Measurements from ENCODE around the gene AIMP1. TPM values are rescaled to one million over a fixed set of nuclear protein-coding genes. Genes with fewer than 3 reads are reported as not detected.
A peak's percentile ranks its signal among the peaks of the same experiment; 100 is the strongest.
"Not testable (repeated sequence)": the region's sequence is repeated elsewhere in the genome, so short reads cannot be mapped to it uniquely, and the experiment has no call there.

The AIMP1 gene
- total RNA-seq, 1 donor from 2014 or later, result 36.3 TPM

DNA sequence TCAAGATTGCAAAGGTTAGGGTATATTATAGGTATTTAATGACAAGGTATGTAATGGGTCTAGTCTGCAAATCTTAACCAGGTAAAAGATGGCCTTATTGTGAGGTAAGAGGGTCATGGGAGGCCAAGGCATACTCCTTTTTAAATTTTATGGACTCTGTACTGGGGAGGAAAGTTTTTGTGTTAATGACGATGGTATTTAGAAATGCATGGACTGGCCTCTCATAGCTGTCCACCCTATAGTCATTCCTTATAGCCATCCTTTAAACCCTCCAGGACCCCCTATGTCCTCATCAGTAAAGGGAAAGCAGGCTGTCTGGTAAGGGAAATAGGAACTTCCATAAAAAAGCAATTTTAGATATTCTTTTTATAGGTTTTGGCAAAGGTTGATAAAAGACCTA is 1.5 kb downstream of the AIMP1 start:
- TF ChIP-seq, protein P1, sequence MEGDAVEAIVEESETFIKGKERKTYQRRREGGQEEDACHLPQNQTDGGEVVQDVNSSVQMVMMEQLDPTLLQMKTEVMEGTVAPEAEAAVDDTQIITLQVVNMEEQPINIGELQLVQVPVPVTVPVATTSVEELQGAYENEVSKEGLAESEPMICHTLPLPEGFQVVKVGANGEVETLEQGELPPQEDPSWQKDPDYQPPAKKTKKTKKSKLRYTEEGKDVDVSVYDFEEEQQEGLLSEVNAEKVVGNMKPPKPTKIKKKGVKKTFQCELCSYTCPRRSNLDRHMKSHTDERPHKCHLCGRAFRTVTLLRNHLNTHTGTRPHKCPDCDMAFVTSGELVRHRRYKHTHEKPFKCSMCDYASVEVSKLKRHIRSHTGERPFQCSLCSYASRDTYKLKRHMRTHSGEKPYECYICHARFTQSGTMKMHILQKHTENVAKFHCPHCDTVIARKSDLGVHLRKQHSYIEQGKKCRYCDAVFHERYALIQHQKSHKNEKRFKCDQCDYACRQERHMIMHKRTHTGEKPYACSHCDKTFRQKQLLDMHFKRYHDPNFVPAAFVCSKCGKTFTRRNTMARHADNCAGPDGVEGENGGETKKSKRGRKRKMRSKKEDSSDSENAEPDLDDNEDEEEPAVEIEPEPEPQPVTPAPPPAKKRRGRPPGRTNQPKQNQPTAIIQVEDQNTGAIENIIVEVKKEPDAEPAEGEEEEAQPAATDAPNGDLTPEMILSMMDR (IDR thresholded peaks at IDR 0.05; ENCODE audit: unreplicated experiment), result no peak
- Mint-ChIP-seq H3K9me3 (ENCODE audit: low read depth) (no peaks in the 10 kb centered on the region), H3K4me1 (ENCODE audit: low read depth) (peaks cover 18% of the 10 kb centered on the region), H3K4me3 (ENCODE audit: low read depth) (no peak overlapping the region), H3K27me3 (no peaks in the 10 kb centered on the region), H3K36me3 (ENCODE audit: insufficient read depth) (peaks cover 16% of the 10 kb centered on the region), H3K27ac (no peak overlapping the region)
- DNase-seq (ENCODE audit: low spot score, unreplicated experiment), result no peak

GRCh38 chr4:106318511-106318910 is 2.2 kb downstream of the AIMP1 start:
- H3K36me3 Mint-ChIP-seq (ENCODE audit: insufficient read depth), result peaks cover 16% of the 10 kb centered on the region
- no peak overlapping the region for H3K4me3 Mint-ChIP-seq (ENCODE audit: low read depth)
- H3K27ac Mint-ChIP-seq, result no peak overlapping the region

GRCh38 chr4:106320235-106320634 is 3.9 kb downstream of the AIMP1 start:
- Mint-ChIP-seq H3K27me3 (no peaks in the 10 kb centered on the region), H3K4me1 (ENCODE audit: low read depth) (peaks cover 7% of the 10 kb centered on the region), H3K36me3 (ENCODE audit: insufficient read depth) (peaks cover 16% of the 10 kb centered on the region), H3K27ac (peak overlapping the region; percentile 49), H3K9me3 (ENCODE audit: low read depth) (no peaks in the 10 kb centered on the region), H3K4me3 (ENCODE audit: low read depth) (no peak overlapping the region)
- DNase-seq (ENCODE audit: low spot score, unreplicated experiment), result no peak
- TF ChIP-seq, protein P1 (IDR thresholded peaks at IDR 0.05; ENCODE audit: unreplicated experiment), result no peak

More at GRCh38 chr4:106318511-106318910, 2.2 kb downstream of the AIMP1 start:
- no peak for DNase-seq (ENCODE audit: low spot score, unreplicated experiment)
- TF ChIP-seq, protein P1 (IDR thresholded peaks at IDR 0.05; ENCODE audit: unreplicated experiment), result no peak
- Mint-ChIP-seq H3K27me3 (no peaks in the 10 kb centered on the region), H3K4me1 (ENCODE audit: low read depth) (peaks cover 17% of the 10 kb centered on the region), H3K9me3 (ENCODE audit: low read depth) (no peaks in the 10 kb centered on the region)

DNA sequence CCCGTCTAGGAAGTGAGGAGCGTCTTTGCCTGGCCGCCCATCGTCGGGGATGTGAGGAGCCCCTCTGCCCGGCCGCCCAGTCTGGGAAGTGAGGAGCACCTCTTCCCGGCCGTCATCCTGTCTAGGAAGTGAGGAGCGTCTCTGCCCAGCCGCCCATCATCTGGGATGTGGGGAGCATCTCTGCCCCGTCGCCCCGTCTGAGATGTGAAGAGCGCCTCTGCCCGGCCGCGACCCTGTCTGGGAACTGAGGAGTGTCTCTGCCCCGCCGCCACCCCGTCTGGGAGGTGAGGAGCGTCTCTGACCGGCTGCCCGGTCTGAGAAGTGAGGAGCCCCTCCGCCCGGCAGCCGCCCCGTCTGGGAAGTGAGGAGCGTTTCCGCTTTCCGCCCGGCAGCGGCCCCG is 4.8 kb downstream of the AIMP1 start:
- not testable (repeated sequence) for H3K27ac Mint-ChIP-seq; H3K4me1 Mint-ChIP-seq (ENCODE audit: low read depth); H3K9me3 Mint-ChIP-seq (ENCODE audit: low read depth); H3K4me3 Mint-ChIP-seq (ENCODE audit: low read depth); H3K27me3 Mint-ChIP-seq; DNase-seq (ENCODE audit: low spot score, unreplicated experiment)
- peaks cover 16% of the 10 kb centered on the region for H3K36me3 Mint-ChIP-seq (ENCODE audit: insufficient read depth)

GRCh38 chr4:106321814-106322213 is 5.5 kb downstream of the AIMP1 start:
- not testable (repeated sequence) for H3K4me3 Mint-ChIP-seq (ENCODE audit: low read depth); H3K27me3 Mint-ChIP-seq; H3K27ac Mint-ChIP-seq; H3K4me1 Mint-ChIP-seq (ENCODE audit: low read depth); DNase-seq (ENCODE audit: low spot score, unreplicated experiment); H3K9me3 Mint-ChIP-seq (ENCODE audit: low read depth)
- H3K36me3 Mint-ChIP-seq (ENCODE audit: insufficient read depth), result peaks cover 16% of the 10 kb centered on the region

- H3K36me3 Mint-ChIP-seq (ENCODE audit: insufficient read depth), result peaks cover 19% of the 10 kb centered on the region
- H3K9me3 Mint-ChIP-seq (ENCODE audit: low read depth), result no peaks in the 10 kb centered on the region
These were observed 6.8 kb downstream of the AIMP1 start for GRCh38 chr4:106323119-106323518.

More at GRCh38 chr4:106323119-106323518, 6.8 kb downstream of the AIMP1 start:
- DNase-seq (ENCODE audit: low spot score, unreplicated experiment), result no peak
- peaks cover 4% of the 10 kb centered on the region for H3K4me1 Mint-ChIP-seq (ENCODE audit: low read depth)
- TF ChIP-seq, protein P1 (IDR thresholded peaks at IDR 0.05; ENCODE audit: unreplicated experiment), result no peak
- H3K4me3 Mint-ChIP-seq (ENCODE audit: low read depth), result no peak overlapping the region
- no peak overlapping the region for H3K27ac Mint-ChIP-seq
- no peaks in the 10 kb centered on the region for H3K27me3 Mint-ChIP-seq

All from progenitor cell of endocrine pancreas (in vitro differentiated cells).